SH-SY5Y (cell line): ENCODE data around the gene BLOC1S5.

Source experiments
- GATA2 ChIP-seq: IDR thresholded peaks from 2 replicates; pipeline ENCODE4 v1.6.1; 2011; ENCODE audit warnings: mild to moderate bottlenecking, low read depth, low read length
- GATA3 ChIP-seq: IDR thresholded peaks from 2 replicates; pipeline ENCODE4 v1.6.1; 2011; ENCODE audit warnings: low read depth, mild to moderate bottlenecking, low read length, moderate library complexity

GRCh38 chr6:8070718-8071117 lies 6.5 kb upstream of the BLOC1S5 start:
- TF ChIP-seq GATA2 = no peak
- no peak for TF ChIP-seq GATA3
